DND-41 (cell line): ENCODE measurements around the gene RCC2.
"Not testable (repeated sequence)": the region's sequence is repeated elsewhere in the genome, so short reads cannot be mapped to it uniquely, and the experiment has no call there.

Experiments
- EZH2 ChIP-seq: IDR thresholded peaks from 3 replicates; pipeline ENCODE4 v1.6.1; 2012; ENCODE audit warnings: borderline replicate concordance, low read depth, mild to moderate bottlenecking, moderate library complexity, low read length, inconsistent platforms; ENCODE audit not compliant: severe bottlenecking
- TF ChIP-seq, protein P1 (sequence below): IDR thresholded peaks from 2 replicates; pipeline ENCODE4 v1.5.1; 2012; ENCODE audit warnings: borderline replicate concordance, low read length, moderate library complexity, mild to moderate bottlenecking; ENCODE audit not compliant: poor library complexity, severe bottlenecking; ENCODE audit errors: extremely low read depth

DNA sequence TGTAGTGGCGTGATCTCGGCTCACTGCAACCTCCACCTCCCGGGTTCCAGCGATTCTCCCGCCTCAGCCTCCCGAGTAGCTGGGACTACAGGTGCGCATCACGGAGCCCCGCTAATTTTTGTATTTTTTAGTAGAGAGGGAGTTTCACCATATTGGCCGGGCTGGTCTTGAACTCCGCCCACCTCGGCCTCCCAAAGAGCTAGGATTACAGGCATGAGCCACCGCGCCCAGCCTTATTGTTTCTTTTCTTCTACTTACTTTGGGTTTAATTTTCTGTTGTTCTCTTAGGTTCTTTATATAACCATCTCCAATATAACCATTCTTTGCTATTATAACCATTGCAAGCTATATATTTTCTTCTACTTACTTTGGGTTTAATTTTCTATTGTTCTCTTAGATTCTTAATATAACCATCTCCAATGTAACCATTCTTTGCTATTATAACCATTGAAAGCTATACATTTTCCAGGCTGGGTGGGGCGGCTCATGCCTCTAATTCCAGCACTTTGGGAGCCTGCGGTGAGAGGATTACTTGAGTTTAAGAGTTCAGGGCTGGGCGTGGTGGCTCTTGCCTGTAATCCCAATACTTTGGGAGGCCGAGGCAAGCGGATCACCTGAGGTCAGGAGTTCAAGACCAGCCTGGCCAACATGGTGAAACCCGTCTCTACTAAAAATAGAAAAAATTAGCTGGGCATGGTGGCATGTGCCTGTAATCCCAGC, 35.5 kb upstream of the RCC2 start:
- TF ChIP-seq EZH2 = not testable (repeated sequence)
- TF ChIP-seq, protein P1, sequence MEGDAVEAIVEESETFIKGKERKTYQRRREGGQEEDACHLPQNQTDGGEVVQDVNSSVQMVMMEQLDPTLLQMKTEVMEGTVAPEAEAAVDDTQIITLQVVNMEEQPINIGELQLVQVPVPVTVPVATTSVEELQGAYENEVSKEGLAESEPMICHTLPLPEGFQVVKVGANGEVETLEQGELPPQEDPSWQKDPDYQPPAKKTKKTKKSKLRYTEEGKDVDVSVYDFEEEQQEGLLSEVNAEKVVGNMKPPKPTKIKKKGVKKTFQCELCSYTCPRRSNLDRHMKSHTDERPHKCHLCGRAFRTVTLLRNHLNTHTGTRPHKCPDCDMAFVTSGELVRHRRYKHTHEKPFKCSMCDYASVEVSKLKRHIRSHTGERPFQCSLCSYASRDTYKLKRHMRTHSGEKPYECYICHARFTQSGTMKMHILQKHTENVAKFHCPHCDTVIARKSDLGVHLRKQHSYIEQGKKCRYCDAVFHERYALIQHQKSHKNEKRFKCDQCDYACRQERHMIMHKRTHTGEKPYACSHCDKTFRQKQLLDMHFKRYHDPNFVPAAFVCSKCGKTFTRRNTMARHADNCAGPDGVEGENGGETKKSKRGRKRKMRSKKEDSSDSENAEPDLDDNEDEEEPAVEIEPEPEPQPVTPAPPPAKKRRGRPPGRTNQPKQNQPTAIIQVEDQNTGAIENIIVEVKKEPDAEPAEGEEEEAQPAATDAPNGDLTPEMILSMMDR = not testable (repeated sequence)
